Measurements from ENCODE around the gene TLE6.

DNA sequence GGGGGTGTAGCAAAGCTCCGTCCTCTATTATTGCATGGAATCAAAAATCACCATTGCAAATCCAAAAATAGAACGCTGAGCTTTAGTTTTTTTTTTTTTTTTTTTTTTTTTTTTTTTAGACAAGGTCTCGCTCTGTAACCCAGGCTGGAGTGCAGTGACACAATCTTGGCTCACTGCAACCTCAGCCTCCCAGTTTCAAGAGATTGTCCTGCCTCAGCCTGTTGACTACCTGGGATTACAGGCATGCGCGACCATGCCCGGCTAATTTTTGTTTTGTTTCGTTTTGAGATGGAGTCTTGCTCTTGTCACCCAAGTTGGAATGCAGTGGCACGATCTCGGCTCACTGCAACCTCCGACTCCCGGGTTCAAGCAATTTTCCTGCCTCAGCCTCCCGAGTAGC, 17.2 kb upstream of the TLE6 start:
- TF ChIP-seq, protein P1, sequence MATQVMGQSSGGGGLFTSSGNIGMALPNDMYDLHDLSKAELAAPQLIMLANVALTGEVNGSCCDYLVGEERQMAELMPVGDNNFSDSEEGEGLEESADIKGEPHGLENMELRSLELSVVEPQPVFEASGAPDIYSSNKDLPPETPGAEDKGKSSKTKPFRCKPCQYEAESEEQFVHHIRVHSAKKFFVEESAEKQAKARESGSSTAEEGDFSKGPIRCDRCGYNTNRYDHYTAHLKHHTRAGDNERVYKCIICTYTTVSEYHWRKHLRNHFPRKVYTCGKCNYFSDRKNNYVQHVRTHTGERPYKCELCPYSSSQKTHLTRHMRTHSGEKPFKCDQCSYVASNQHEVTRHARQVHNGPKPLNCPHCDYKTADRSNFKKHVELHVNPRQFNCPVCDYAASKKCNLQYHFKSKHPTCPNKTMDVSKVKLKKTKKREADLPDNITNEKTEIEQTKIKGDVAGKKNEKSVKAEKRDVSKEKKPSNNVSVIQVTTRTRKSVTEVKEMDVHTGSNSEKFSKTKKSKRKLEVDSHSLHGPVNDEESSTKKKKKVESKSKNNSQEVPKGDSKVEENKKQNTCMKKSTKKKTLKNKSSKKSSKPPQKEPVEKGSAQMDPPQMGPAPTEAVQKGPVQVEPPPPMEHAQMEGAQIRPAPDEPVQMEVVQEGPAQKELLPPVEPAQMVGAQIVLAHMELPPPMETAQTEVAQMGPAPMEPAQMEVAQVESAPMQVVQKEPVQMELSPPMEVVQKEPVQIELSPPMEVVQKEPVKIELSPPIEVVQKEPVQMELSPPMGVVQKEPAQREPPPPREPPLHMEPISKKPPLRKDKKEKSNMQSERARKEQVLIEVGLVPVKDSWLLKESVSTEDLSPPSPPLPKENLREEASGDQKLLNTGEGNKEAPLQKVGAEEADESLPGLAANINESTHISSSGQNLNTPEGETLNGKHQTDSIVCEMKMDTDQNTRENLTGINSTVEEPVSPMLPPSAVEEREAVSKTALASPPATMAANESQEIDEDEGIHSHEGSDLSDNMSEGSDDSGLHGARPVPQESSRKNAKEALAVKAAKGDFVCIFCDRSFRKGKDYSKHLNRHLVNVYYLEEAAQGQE (IDR thresholded peaks at IDR 0.05; ENCODE audit: insufficient read depth in 1 of 2, low read depth in 2 of 2, low read length in 2 of 2) = no peak
- no peak for TF ChIP-seq POLR2AphosphoS5 (IDR thresholded peaks at IDR 0.05; ENCODE audit: low read depth, low read length)
- TF ChIP-seq TAF1 (IDR thresholded peaks at IDR 0.05; ENCODE audit: borderline replicate concordance, insufficient read depth, low read length) = no peak
- no peak for TF ChIP-seq SIN3A (IDR thresholded peaks at IDR 0.05; ENCODE audit: borderline replicate concordance, insufficient read depth, low read length)

All from PFSK-1 (cell line).